ENCODE data around the gene MYF6. TPM values are rescaled to one million over a fixed set of nuclear protein-coding genes. Genes with fewer than 3 reads are reported as not detected.

MYF6 gene
- total RNA-seq, 1 donor from 2014 or later = not detected

GRCh38 chr12:80745851-80746505 lies 38.5 kb downstream of the MYF6 start:
- DNase-seq = no peak
- ATAC-seq (ENCODE audit: poor library complexity) = no peak
- intact Hi-C loops (cut with DNase I) = no loop called here

GRCh38 chr12:80747800-80748199 lies 40.4 kb downstream of the MYF6 start:
- intact Hi-C loops (cut with DNase I) = no loop called here
- DNase-seq (no peak), ATAC-seq (ENCODE audit: poor library complexity) (no peak)

- intact Hi-C loops (cut with DNase I) = no loop called here
- ATAC-seq (ENCODE audit: poor library complexity) = no peak
Observed at GRCh38 chr12:80749456-80749855, 42.0 kb downstream of the MYF6 start.

GRCh38 chr12:80752464-80752863 lies 45.0 kb downstream of the MYF6 start:
- DNase-seq (no peak), ATAC-seq (ENCODE audit: poor library complexity) (no peak)
- intact Hi-C loops (cut with DNase I) = no loop called here

More at GRCh38 chr12:80749456-80749855, 42.0 kb downstream of the MYF6 start:
- no peak for DNase-seq

DNA sequence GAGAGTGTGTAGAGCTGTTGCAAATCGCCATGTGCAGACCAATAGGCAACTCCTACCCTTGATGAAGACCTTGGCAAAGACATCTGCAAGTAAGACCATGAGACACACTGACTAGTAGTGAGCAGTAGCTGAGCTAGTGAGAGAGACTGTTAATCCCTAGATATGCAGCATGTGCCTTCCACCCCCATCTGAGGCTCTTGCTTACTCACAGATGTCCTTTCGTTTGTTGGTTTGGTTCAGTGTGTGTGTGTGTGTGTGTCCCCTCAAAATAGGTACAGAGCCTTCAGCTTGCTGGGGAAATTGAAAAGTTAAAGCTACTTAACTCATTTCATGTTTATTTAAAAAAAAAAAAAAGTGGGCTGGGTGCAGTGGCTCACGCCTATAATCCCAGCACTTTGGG lies 46.8 kb downstream of the MYF6 start:
- ATAC-seq (ENCODE audit: poor library complexity) = no peak
- DNase-seq = no peak
- intact Hi-C loops (cut with DNase I) = no loop called here

DNA sequence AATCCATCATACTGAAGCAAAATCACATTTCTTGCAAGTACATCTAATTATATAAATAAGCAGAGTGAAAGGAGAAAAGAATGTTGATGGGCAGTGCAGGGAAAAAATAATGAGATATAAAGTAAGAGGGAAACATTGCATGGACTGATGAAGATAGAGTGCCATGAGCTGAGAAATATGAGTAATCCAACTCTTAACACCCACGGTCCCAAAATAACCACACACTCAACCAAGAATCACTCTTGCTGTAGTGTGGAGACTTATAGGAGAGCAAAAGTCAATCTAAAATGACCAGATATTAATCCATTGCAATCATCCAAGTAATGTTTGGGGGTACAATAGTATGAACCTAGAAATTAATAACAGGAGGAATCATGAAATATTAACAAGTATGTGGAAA lies 49.4 kb downstream of the MYF6 start:
- DNase-seq (no peak), ATAC-seq (ENCODE audit: poor library complexity) (no peak)
- intact Hi-C loops (cut with DNase I) = no loop called here

Other genes with a start within 250 kb of the MYF6 start
- not detected for gene MYF5, start 9.3 kb downstream of the MYF6 start, total RNA-seq
- 9.8 TPM for gene LIN7A, start 230.3 kb downstream of the MYF6 start, total RNA-seq

Data from Right ventricle myocardium superior (tissue), 1 donor.